Hippocampal formation (tissue), 2 donors: ENCODE measurements around the gene EIF5AL1.
"Not testable (repeated sequence)": the region's sequence is repeated elsewhere in the genome, so short reads cannot be mapped to it uniquely, and the experiment has no call there.

ENCODE experiments used
- DNase-seq, 2 donors: peaks; one replicate each; lab custom pipeline; 2025; lab: John Stamatoyannopoulos, UW

Gene EIF5AL1

GRCh38 chr10:79509306-79509933 is 2.9 kb upstream of the EIF5AL1 start:
- DNase-seq, result not testable (repeated sequence)

DNA sequence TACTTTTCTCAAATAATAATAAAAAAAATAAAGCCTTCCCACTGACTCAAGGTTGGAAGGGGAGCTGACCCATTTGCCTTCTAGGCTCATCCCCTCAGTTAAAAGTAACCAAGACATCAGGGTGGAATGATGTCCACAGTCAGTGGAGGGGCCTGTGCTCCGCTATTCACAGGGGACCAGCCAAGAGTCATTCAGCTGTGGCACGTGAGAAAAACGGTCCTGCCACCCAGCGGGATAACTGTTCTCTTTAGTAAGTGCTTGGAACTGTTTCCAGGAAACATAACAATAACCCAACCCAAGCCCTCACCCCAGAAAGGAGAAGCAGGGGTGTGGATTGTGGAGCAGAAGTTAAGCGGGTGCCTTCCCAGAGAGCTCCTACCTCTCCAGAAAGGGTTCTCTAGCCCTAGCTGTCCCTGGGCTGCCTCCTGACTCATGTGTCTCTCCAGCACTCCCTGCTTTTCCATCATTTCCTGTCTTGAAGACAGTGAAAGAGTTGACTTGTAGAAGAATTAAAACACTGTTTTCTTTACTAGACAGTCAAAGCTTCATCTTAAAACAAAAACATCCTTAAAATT is 2.3 kb upstream of the EIF5AL1 start:
- not testable (repeated sequence) for DNase-seq

DNA sequence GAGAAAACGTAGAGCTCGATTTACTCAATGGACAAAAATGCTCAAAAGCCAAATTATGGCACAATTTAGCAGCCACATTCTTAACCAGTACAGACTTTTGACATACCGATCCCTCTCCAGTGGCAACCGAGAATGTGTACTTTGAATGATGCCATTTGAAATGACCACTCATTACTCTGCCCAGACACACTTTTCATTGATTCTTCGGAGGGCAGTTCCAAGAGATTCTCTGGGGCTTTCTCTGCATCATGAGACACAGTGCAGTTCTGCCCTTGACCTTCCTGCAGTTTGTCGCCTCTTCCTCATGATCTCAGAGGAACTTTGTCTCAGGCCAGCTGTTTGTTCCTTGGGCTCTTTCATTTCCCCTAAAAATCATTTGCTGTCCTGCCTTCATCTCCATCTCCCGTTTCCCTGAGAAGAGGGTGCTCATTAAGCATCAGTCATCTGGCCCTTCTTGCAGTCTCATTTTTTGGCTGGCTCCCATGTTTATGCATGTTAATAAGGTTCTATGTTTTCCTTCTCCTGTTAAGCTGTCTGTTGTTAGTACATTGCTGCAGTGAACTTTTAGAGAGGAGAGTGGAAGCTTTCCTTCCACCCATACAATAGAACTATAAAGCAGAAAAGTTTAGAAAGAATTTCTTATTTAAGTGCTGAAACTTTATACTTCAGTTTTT is 4.3 kb downstream of the EIF5AL1 start:
- DNase-seq, result not testable (repeated sequence)

- not testable (repeated sequence) for DNase-seq
These were observed 5.2 kb downstream of the EIF5AL1 start for GRCh38 chr10:79517567-79517966.

DNA sequence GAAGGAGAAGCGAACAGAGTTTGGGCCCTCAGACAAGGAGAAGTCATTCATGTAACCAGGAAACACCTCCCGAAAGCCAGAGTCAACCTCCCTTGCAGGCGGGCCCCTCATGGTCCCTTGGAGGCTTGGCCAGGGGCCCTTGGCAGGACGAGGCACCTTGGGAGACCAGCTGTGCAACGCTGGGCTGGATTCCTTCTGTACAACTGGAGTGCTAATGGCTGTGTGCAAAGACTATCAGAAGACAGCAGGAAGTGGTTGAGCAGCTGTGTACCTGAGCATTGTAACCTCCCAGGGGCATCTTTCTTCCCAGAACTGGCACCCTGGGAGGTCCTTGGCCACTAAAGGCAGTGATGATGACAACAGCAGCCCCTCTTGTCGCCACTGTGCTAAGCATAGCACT is 9.4 kb downstream of the EIF5AL1 start:
- DNase-seq, result not testable (repeated sequence)

DNA sequence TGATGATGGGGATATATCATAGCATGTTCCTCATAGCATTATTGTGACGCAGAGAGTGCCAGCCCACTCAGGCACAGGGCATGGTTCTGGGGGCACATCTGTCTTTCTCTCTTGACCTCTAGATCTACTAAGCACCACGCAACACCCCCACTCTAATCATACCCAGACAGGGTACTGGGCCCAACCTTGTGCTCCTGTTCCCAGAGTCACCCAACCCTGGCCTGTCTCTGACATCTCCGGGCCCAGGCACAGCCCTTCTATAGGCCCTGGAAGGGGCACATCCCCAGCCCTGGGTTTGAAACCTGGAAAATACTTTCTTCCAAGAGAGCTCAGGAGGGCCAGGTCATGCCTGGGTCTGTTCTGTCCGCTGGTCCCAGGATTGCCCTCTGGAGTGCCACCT is 10.1 kb downstream of the EIF5AL1 start:
- DNase-seq, result not testable (repeated sequence)

DNA sequence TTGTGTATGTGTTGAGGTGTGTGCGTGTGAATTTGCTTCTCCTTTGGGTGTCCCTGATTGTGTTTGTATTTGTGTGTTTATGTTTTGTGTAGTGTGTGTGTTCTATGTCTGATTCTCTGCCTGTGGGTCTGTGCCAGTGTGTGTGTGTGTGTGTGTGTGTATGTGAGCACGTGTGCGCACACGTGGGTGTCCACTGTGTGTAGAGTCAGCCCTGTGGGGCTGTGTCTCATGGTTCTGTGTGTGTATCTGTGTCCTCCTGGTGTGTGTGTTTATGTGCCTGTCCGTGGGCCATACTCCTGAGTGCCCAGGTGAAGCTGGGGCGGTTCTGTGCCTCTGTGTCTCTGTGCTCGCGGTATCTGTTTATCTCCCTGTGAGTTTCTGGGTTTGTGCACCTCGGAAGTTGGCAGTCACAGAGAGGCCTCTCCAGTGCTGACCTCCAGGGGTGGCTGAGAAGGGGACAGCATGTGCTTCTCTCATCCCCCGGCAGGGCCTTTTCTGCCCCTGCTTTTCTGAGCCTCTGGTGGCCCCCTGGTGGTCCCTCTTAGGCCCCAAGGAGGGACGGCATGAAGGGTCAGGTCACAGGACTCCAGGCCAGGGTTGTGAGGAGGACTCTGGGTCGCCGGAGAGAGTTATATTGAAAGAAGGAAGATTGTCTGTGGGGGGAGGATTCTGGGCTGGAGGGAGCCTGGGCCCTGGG is 11.0 kb downstream of the EIF5AL1 start:
- DNase-seq, result not testable (repeated sequence)

DNA sequence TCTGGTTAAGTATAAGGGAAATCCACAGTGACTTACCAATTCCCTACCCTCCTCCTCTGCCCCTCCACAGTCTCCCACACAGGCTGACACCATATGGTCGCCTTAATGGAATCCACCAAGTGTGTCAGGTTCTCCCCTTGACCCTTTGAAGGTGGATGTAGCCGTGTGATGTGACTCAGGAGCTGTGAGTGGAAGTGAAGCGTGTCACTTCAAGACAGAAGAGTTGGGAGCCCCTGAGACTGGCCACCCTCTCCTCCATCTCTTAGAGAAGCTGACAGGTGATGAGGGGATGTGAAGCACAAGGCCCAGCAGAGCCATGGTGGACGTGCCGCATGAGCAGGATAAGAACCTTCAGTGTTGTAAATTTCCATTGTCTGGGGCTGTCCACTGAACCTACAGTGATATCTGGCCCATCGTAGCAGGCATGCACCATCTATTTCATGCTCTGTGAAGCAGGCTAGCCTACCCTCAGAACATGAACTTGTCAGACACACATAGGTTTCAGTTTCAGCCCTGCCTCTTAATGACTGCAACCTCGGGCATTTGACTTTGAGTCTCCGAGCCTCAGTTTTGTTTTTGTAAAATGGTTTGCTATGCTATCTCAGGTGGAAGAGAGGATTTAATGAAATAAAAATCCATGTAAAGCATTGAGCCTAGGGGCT is 12.8 kb downstream of the EIF5AL1 start:
- DNase-seq, result not testable (repeated sequence)

GRCh38 chr10:79528261-79528660 is 15.9 kb downstream of the EIF5AL1 start:
- DNase-seq, result not testable (repeated sequence)

DNA sequence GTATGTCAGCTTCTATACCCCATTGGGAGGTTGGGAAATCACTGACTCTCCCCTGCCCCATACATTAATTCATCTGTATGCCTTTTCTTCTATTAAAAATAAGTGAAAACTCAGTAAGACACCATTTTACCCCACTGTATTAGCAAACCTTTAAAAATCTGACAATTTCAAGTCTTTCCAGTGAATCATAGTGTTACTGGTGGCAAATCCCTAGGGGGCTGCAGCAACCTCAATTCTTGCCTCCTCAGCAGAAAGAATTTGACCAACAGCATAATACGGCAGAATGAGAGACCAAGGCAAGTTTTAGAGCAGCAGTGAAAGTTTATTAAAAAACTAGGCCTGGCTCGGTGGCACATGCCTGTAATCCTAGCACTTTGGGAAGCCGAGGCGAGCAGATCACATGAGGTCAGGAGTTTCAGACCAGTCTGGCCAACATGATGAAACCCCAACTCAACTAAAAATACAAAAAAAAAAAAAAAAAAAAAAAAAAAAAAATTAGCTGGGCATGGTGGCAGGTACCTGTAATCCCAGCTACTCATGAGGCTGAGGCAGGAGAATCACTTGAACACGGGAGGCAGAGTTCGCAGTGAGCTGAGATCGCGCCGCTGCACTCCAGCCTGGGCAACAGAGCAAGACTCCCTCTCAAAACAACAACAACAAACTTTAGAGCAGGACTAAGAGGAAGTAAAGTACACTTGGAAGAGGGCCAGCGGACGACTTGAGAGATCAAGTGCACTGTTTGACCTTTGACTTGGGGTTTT is 21.0 kb downstream of the EIF5AL1 start:
- not testable (repeated sequence) for DNase-seq

- not testable (repeated sequence) for DNase-seq
These were observed 21.5 kb downstream of the EIF5AL1 start for GRCh38 chr10:79533903-79534175.

DNA sequence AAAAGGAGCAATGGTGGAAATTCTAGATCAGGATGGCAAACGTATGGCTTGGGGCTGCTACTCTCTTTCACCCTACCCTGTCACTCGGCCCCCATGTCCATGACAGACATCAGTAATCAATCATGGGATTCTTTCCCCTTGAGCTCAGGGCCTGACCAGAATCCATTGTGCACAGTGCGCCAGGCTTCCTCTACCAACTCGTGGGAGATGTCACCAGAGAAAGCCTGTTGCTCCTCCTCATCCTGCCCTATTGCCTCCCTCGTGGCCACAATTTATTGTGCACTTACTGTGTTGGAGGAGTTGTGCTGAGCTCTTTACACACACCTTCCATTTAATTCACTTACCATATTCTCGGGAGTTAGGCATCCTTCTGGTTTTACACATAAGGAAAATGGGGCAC is 26.0 kb downstream of the EIF5AL1 start:
- not testable (repeated sequence) for DNase-seq

DNA sequence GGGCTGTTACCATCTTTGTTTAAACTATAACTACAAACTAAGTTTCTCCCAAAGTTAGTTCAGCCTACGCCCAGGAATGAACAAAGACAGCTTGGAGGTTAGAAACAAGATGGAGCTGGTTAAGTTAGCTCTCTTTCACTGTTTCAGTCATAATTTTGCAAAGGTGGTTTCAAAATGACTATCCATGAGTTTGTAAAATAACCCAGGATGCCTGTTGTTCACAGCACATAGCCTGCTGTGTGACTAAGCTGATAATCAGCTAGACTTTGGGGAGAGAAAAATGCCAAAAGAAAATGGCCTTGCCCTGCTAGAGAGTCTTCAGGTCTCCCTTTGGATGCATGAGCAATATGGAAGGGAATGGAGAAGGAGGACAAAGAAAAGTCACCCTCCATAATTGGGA is 28.6 kb downstream of the EIF5AL1 start:
- DNase-seq, result not testable (repeated sequence)

DNA sequence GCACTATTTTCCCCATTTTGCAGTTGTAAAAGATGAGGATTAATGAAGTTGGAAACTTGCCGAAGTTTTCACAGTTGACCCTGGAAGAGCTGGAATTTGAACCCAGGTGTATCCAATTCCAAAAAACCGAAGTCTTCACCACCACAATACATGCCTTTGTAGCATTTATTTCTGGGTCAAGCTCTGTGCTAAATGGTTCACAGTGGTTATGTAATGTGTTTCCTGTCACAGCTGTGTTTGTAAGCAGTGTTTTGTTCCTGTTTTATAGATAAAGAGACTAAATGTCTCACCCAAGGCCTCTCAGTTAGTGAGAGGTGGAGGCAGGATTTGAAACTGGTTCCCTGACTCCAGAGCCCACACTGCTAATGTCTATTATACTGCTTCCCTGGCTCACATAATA is 30.3 kb downstream of the EIF5AL1 start:
- DNase-seq, result no peak

DNA sequence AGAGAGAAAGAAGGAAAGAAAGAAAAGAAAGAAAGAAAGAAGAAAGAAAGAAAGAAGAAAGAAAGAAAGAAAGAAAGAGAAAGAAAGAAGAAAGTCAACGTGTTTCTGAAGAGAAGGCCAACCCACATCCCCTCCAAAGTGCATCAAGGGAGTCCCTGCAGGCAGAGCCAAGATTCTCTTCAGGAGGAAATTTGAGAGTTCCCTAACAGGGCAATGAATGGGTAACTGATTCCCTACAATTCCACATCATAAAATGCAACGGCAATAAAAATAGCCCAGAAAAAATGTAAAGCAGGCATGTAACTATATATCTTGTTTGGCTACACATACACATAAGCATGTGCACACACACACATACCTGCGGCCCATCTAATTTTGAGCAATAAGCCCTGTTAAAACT is 32.1 kb downstream of the EIF5AL1 start:
- not testable (repeated sequence) for DNase-seq

DNA sequence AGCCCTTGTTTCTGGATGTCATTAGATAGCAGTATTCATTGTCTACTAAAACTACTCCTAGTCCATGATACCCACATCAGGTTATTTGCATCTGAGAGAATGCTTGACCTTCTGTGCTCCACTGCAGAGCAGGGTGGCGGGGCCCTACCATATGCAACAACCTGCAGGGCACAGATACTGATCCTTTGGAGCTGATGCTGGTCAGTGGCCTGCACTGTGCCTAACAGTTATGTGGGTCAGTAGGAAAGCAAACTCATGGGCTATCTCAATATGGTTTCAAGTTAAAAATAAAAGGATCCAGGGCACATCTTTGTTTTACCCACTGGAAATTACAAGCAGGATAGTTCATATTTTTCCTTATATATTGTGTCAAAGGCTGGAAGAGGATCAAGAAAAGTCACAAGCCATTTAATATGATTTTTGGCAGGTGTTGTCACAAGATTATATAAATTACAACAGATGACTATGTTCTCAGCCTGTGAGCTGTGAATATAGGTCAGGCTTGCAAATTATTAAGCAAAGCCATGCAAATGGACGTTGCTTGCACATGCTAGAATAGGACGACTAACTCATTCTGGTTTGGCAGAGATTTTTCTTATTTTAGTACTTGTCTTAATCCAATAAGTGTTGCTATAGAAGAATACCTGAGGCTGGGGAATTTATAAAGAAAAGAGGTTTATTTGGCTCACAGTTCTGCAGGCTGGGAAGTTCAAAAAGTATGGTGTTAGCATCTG is 32.8 kb downstream of the EIF5AL1 start:
- not testable (repeated sequence) for DNase-seq

DNA sequence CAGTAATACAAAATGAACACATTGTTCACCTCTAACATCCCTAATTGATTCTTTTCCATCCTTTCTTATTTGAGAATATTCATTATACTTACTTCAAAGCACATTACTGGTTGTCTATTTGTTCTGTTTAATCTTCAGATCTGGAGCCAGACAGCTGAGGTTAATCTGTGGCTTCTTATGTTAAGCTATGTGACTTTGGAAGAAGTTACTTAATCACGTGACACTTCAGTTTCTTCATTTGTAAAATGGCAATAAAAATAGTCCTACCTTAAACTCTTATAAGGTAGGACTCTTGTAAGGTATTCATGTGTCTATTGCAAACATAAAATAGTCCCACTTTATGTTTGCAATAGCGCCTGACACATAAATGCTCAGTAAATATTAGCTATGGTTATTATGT is 34.8 kb downstream of the EIF5AL1 start:
- not testable (repeated sequence) for DNase-seq

DNA sequence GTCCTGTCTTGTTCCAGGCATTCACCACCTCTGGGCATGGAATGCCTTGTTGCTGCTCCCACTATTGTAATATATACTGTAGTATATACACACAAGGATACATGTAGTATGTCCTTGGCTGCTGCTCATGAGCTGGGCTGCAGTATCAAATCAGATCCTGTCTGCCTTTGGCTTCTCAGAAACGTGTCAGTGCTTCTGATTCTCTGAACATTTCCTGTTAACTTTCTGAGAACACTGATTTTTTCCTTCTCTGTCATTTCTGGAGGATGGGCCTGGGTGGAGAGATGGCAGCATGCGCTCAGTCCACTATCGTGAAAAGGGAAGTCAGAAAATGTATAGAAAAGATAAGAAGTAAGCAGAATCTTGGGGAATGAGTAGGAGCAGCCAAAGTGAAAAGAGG is 35.6 kb downstream of the EIF5AL1 start:
- DNase-seq, result no peak

DNA sequence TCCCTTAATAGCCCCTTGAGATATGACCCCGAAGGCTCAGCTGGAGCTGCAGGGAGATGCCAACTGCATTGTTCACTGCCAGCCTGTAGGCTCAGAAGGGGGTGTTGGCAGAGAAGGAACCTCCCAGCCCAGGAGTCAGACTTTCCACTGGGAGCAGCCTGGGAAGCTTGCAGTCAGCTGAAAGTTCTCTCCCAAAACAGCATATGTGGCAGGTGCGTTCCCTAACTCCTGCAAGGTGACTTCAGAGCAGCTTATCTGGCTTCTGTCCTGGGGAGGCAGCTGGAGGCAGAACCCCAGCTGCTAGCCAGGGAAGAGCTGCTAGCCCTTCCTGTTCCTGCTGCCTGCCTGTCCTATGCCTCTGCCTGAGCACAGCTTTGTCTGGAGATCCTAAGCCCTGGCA is 39.8 kb downstream of the EIF5AL1 start:
- DNase-seq, result no peak

DNA sequence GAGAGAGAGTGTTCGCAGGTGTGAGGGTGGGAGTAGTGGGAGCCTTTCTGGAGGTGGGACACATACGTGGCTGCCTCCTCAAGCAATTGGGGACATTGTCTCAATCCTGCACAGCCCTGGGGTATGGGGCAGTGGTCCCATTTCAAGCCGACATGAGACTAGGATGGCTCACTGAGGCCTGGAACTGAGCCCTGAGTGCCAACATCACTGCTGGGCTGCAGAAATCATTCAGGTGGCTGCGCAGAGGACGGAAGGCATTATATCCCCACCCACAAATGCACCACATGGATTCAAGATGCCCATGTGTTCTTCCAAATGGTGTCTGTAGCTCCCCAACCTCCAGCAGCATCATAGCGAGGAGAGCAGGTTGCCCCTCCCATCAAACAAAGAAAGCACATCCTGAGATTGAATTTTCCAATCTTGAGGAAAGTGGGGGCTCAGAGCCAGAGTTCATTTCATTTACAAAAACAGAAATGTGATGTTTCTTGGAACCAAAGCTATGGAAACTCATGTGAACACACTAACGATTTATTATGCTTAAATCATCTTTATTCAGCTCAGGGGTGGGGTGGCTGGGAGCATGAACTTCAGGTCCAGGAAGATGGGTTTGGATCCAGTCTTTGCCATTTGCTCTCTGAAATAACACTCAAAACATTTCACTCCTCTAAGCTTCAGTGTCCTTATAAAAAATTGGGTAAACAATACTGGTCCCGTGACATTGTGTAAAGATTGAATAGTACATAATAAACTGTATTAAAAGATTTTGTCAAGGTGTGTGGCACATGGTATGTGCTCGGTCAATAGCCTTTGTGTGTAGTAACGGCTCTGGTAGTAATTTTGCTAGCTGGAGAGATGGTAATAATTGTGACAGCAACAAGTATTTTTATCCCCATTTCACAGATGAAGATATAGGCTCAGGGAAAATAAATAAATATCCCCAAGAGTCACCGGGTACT is 43.3 kb downstream of the EIF5AL1 start:
- DNase-seq, result no peak
